ENCODE measurements around the gene GTF2H2C. TPM values are rescaled to one million over a fixed set of nuclear protein-coding genes. Genes with fewer than 3 reads are reported as not detected.
"Not testable (repeated sequence)": the region's sequence is repeated elsewhere in the genome, so short reads cannot be mapped to it uniquely, and the experiment has no call there.

GTF2H2C gene
- total RNA-seq, 4 donors from 2014 or later: 12.0 to 18.5 (median 16.9) TPM

GRCh38 chr5:69528035-69528434 lies 32.0 kb upstream of the GTF2H2C start:
- Histone ChIP-seq H3K27ac (no peak overlapping the region), H3K4me1 (peaks cover 6% of the 10 kb centered on the region), H3K27me3 (no peaks in the 10 kb centered on the region), H3K9me3 (no peaks in the 10 kb centered on the region), H3K4me3 (no peak overlapping the region), H3K36me3 (no peaks in the 10 kb centered on the region)
- WGBS: 45% methylated on average over 5 of the region's 5 CpGs
- TF ChIP-seq POLR2A (IDR thresholded peaks at IDR 0.05): no peak
- no peak for TF ChIP-seq POLR2AphosphoS5 (IDR thresholded peaks at IDR 0.05)
- TF ChIP-seq EP300 (IDR thresholded peaks at IDR 0.05): no peak
- TF ChIP-seq, protein P1, sequence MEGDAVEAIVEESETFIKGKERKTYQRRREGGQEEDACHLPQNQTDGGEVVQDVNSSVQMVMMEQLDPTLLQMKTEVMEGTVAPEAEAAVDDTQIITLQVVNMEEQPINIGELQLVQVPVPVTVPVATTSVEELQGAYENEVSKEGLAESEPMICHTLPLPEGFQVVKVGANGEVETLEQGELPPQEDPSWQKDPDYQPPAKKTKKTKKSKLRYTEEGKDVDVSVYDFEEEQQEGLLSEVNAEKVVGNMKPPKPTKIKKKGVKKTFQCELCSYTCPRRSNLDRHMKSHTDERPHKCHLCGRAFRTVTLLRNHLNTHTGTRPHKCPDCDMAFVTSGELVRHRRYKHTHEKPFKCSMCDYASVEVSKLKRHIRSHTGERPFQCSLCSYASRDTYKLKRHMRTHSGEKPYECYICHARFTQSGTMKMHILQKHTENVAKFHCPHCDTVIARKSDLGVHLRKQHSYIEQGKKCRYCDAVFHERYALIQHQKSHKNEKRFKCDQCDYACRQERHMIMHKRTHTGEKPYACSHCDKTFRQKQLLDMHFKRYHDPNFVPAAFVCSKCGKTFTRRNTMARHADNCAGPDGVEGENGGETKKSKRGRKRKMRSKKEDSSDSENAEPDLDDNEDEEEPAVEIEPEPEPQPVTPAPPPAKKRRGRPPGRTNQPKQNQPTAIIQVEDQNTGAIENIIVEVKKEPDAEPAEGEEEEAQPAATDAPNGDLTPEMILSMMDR (IDR thresholded peaks at IDR 0.05): no peak
- no peak for DNase-seq (ENCODE audit: low spot score in 2 of 2)

DNA sequence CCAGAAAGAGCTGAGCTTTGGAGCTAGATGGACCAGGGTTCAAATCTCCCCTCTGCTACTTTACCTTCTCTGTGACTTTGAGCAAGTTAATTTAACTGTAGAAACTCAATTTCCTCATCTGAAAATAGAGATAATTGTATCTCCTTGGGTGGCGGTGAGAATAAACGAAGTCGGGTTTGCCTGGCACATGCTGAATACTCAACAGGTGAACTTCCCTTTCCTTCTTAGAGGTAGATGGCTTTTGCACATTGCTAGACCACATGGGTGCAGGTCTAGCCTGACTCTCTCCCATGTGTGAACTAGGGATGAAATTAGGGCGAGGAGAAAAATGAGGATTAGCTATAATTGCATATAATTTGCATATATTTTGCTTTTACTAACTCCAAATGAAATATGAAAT lies 31.4 kb upstream of the GTF2H2C start:
- no peak for TF ChIP-seq POLR2A (IDR thresholded peaks at IDR 0.05)
- TF ChIP-seq, protein P1 (IDR thresholded peaks at IDR 0.05): no peak
- no peak for TF ChIP-seq EP300 (IDR thresholded peaks at IDR 0.05)
- no peak for TF ChIP-seq POLR2AphosphoS5 (IDR thresholded peaks at IDR 0.05)
- 85% methylated on average over 4 of the region's 4 CpGs for WGBS
- Histone ChIP-seq H3K36me3 (no peaks in the 10 kb centered on the region), H3K27me3 (no peaks in the 10 kb centered on the region), H3K27ac (no peak overlapping the region), H3K4me3 (no peak overlapping the region), H3K4me1 (peaks cover 6% of the 10 kb centered on the region), H3K9me3 (no peaks in the 10 kb centered on the region)
- DNase-seq (ENCODE audit: low spot score in 2 of 2): no peak

- Histone ChIP-seq H3K36me3 (no peaks in the 10 kb centered on the region), H3K27ac (no peak overlapping the region), H3K9me3 (no peaks in the 10 kb centered on the region), H3K4me3 (no peak overlapping the region), H3K4me1 (peaks cover 6% of the 10 kb centered on the region), H3K27me3 (no peaks in the 10 kb centered on the region)
- TF ChIP-seq EP300 (IDR thresholded peaks at IDR 0.05) (no peak), POLR2A (IDR thresholded peaks at IDR 0.05) (no peak), POLR2AphosphoS5 (IDR thresholded peaks at IDR 0.05) (no peak)
- TF ChIP-seq, protein P1 (IDR thresholded peaks at IDR 0.05): no peak
- WGBS: 60% methylated on average over 7 of the region's 7 CpGs
- DNase-seq (ENCODE audit: low spot score in 2 of 2): no peak
Measured at GRCh38 chr5:69530561-69531405, 29.2 kb upstream of the GTF2H2C start.

DNA sequence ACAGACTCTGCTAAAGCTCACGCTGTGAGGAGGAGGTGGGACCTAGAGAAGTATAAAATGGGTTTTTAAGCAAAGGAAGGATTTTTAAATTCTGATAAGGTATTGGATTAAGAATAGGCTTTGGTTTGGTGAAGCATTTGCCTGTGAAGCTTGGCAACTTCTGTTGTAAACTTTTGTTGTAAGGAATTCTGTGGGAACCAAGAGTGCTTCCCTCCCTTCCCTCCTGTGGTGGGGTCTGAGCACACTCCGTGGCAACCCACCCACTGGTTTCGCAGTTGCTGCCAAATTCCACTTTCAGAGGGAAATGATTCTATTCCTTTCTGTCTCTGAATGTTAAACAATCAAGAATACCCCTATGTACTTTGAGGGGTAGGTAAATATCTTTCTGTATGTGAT lies 28.6 kb upstream of the GTF2H2C start:
- Histone ChIP-seq H3K27ac (no peak overlapping the region), H3K9me3 (no peaks in the 10 kb centered on the region), H3K27me3 (no peaks in the 10 kb centered on the region), H3K4me3 (no peak overlapping the region), H3K36me3 (no peaks in the 10 kb centered on the region), H3K4me1 (peaks cover 6% of the 10 kb centered on the region)
- WGBS: 37% methylated on average over 3 of the region's 3 CpGs
- TF ChIP-seq, protein P1 (IDR thresholded peaks at IDR 0.05): no peak
- TF ChIP-seq EP300 (IDR thresholded peaks at IDR 0.05) (no peak), POLR2AphosphoS5 (IDR thresholded peaks at IDR 0.05) (no peak), POLR2A (IDR thresholded peaks at IDR 0.05) (no peak)
- no peak for DNase-seq (ENCODE audit: low spot score in 2 of 2)

GRCh38 chr5:69537911-69538310 lies 22.1 kb upstream of the GTF2H2C start:
- not testable (repeated sequence) for H3K9me3 ChIP-seq; H3K27ac ChIP-seq; DNase-seq (ENCODE audit: low spot score in 2 of 2); H3K36me3 ChIP-seq; H3K27me3 ChIP-seq; H3K4me3 ChIP-seq; H3K4me1 ChIP-seq
- 89% methylated on average over 3 of the region's 3 CpGs for WGBS

DNA sequence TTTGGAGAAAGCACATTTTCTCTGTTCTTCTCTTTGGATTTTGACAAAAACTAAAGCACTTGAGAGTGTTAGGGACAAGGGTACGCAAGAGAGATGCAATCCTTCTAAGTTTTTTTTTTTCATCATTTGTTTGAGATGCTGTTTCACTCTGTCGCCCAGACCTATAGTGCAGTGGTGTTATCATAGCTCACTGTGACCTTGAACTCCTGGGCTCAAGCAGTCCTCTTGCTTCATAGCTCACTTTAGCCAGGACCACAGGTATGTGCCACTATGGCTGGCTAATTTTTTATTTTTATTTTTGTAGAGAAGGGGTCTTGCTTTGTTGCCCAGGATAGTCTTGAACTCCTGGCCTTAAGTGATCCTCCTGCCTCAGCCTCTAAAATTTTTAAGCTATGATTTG lies 21.3 kb upstream of the GTF2H2C start:
- H3K27ac ChIP-seq; H3K27me3 ChIP-seq; H3K4me1 ChIP-seq; DNase-seq (ENCODE audit: low spot score in 2 of 2); H3K4me3 ChIP-seq; H3K9me3 ChIP-seq; H3K36me3 ChIP-seq: not testable (repeated sequence)
- WGBS: 86% methylated on average over 1 of the region's 2 CpGs

DNA sequence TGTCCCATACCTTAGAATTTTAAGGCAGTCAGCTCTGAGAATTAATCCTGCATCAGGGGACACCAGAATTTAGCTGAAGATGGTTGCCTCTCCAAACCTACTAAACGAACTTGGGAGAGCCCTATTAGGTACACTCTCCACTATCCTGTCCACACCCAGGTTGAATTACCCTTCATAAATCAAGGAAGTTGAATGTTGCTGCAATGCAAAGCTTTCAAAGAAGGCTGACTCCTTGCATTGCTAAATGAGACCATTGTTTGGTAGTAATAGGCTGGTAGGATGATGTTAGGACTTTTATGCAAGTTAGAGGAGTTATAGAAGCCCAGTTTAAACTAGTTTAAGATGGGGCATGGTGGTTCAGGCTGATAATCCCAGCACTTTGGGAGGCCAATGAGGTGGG lies 18.6 kb upstream of the GTF2H2C start:
- WGBS: no CpG with 5 or more reads among the region's 1 CpG
- H3K4me1 ChIP-seq; H3K27ac ChIP-seq; H3K9me3 ChIP-seq; H3K27me3 ChIP-seq; H3K4me3 ChIP-seq; H3K36me3 ChIP-seq; DNase-seq (ENCODE audit: low spot score in 2 of 2): not testable (repeated sequence)

- not testable (repeated sequence) for DNase-seq (ENCODE audit: low spot score in 2 of 2); H3K4me1 ChIP-seq; H3K9me3 ChIP-seq; H3K27me3 ChIP-seq; H3K36me3 ChIP-seq; H3K27ac ChIP-seq; H3K4me3 ChIP-seq
- WGBS: no CpG with 5 or more reads among the region's 3 CpGs
Measured at GRCh38 chr5:69542838-69543618, 17.0 kb upstream of the GTF2H2C start.

- not testable (repeated sequence) for H3K4me1 ChIP-seq; DNase-seq (ENCODE audit: low spot score in 2 of 2); H3K9me3 ChIP-seq; H3K27me3 ChIP-seq; H3K4me3 ChIP-seq; H3K36me3 ChIP-seq; H3K27ac ChIP-seq
- no CpG with 5 or more reads among the region's 7 CpGs for WGBS
Measured at GRCh38 chr5:69544602-69545001, 15.4 kb upstream of the GTF2H2C start.
